Glutamatergic neuron (in vitro differentiated cells): ENCODE results near the gene DNASE2. TPM values are rescaled to one million over a fixed set of nuclear protein-coding genes. Genes with fewer than 3 reads are reported as not detected.
A peak's percentile ranks its signal among the peaks of the same experiment; 100 is the strongest.
"Not testable (repeated sequence)": the region's sequence is repeated elsewhere in the genome, so short reads cannot be mapped to it uniquely, and the experiment has no call there.

Experiments
- DNase-seq: peaks from one replicate; pipeline ENCODE4 v3.0.0; 2022
- H3K27ac Mint-ChIP-seq: one replicate; pipeline ENCODE4 v1.8.0; 2020; ENCODE audit warnings: mild to moderate bottlenecking, mixed read lengths, inconsistent platforms; ENCODE audit not compliant: unreplicated experiment
- H3K27me3 Mint-ChIP-seq: one replicate; pipeline ENCODE4 v1.8.0; 2020; ENCODE audit warnings: mild to moderate bottlenecking, moderate library complexity, mixed read lengths, inconsistent platforms; ENCODE audit not compliant: unreplicated experiment
- H3K36me3 Mint-ChIP-seq: one replicate; pipeline ENCODE4 v1.8.0; 2020; ENCODE audit warnings: mild to moderate bottlenecking, mixed read lengths, inconsistent platforms; ENCODE audit not compliant: unreplicated experiment
- H3K4me1 Mint-ChIP-seq: one replicate; pipeline ENCODE4 v1.8.0; 2020; ENCODE audit warnings: mild to moderate bottlenecking, low read depth, mixed read lengths, inconsistent platforms; ENCODE audit not compliant: unreplicated experiment
- H3K4me3 Mint-ChIP-seq: one replicate; pipeline ENCODE4 v1.8.0; 2020; ENCODE audit warnings: mild to moderate bottlenecking, mixed read lengths, inconsistent platforms; ENCODE audit not compliant: unreplicated experiment
- H3K9me3 Mint-ChIP-seq: one replicate; pipeline ENCODE4 v1.8.0; 2020; ENCODE audit warnings: mild to moderate bottlenecking, moderate library complexity, mixed read lengths, inconsistent platforms; ENCODE audit not compliant: unreplicated experiment
- CTCF ChIP-seq: fragments of 200-600 bp; sonication (generic); IDR thresholded peaks from one replicate; pipeline ENCODE4 v1.5.0; 2021; ENCODE audit not compliant: partially characterized antibody, unreplicated experiment
- total RNA-seq: library from RNA; stranded (reverse); fragmentation: NEBNext Ultra II Directional; extraction: Animal tissue kit (Norgen Biotek cat#: 25700); gene quantifications from one replicate; pipeline ENCODE4 v1.2.1, GENCODE V29; 2021; ENCODE audit not compliant: unreplicated experiment

DNASE2 gene
- total RNA-seq, 1 donor from 2014 or later, result 7.9 TPM

GRCh38 chr19:12921047-12921446 is 39.8 kb upstream of the DNASE2 start:
- Mint-ChIP-seq H3K36me3 (peaks cover 6% of the 10 kb centered on the region), H3K4me3 (no peak overlapping the region), H3K27me3 (peaks cover 3% of the 10 kb centered on the region), H3K27ac (no peak overlapping the region), H3K9me3 (peaks cover 15% of the 10 kb centered on the region), H3K4me1 (no peaks in the 10 kb centered on the region)
- no peak for DNase-seq
- no peak for TF ChIP-seq CTCF

- Mint-ChIP-seq H3K27ac (no peak overlapping the region), H3K4me1 (peaks cover 9% of the 10 kb centered on the region), H3K36me3 (peaks cover 6% of the 10 kb centered on the region), H3K9me3 (peaks cover 15% of the 10 kb centered on the region), H3K27me3 (peaks cover 6% of the 10 kb centered on the region), H3K4me3 (peak overlapping the region; percentile 14)
- TF ChIP-seq CTCF, result no peak
- no peak for DNase-seq
Observed at GRCh38 chr19:12918253-12918652, 37.0 kb upstream of the DNASE2 start.

- peak overlapping the region; percentile 46 for H3K4me3 Mint-ChIP-seq
- H3K27ac Mint-ChIP-seq, H3K27me3 Mint-ChIP-seq, H3K36me3 Mint-ChIP-seq, H3K9me3 Mint-ChIP-seq, DNase-seq: not testable (repeated sequence)
- H3K4me1 Mint-ChIP-seq, result peaks cover 23% of the 10 kb centered on the region
Observed at GRCh38 chr19:12915860-12916259, 34.6 kb upstream of the DNASE2 start.

GRCh38 chr19:12913851-12914690 is 32.8 kb upstream of the DNASE2 start:
- peaks cover 23% of the 10 kb centered on the region for H3K4me1 Mint-ChIP-seq
- TF ChIP-seq CTCF, result no peak
- H3K9me3 Mint-ChIP-seq, result peaks cover 4% of the 10 kb centered on the region
- H3K4me3 Mint-ChIP-seq, result peak overlapping the region; percentile 70
- no peaks in the 10 kb centered on the region for H3K36me3 Mint-ChIP-seq
- peaks cover 3% of the 10 kb centered on the region for H3K27me3 Mint-ChIP-seq
- DNase-seq, result no peak
- peak overlapping the region; percentile 87 for H3K27ac Mint-ChIP-seq

- peaks cover 27% of the 10 kb centered on the region for H3K4me1 Mint-ChIP-seq
- peak overlapping the region; percentile 70 for H3K4me3 Mint-ChIP-seq
- peak overlapping the region; percentile 87 for H3K27ac Mint-ChIP-seq
- peaks cover 3% of the 10 kb centered on the region for H3K27me3 Mint-ChIP-seq
- H3K36me3 Mint-ChIP-seq, result no peaks in the 10 kb centered on the region
- peak; percentile 57 for DNase-seq
- TF ChIP-seq CTCF, result no peak
- H3K9me3 Mint-ChIP-seq, result peaks cover 9% of the 10 kb centered on the region
Observed at GRCh38 chr19:12913011-12913561, 31.8 kb upstream of the DNASE2 start.
